HepG2 (cell line): Measurements from ENCODE around the gene C5orf34. TPM values are rescaled to one million over a fixed set of nuclear protein-coding genes. Genes with fewer than 3 reads are reported as not detected.

Experiments used
- ARNT2 ChIP-seq: sonication (generic); formaldehyde crosslinking; IDR thresholded peaks from 2 replicates; pipeline ENCODE4 v1.8.0; 2022; ENCODE audit warnings: mild to moderate bottlenecking, low read depth, missing genetic modification reagents, moderate library complexity
- CAMTA2 ChIP-seq: sonication (generic); formaldehyde crosslinking; IDR thresholded peaks from 2 replicates; pipeline ENCODE4 v1.4.0; 2020; ENCODE audit warnings: mild to moderate bottlenecking, missing genetic modification reagents, borderline replicate concordance
- DPF2 ChIP-seq: sonication (generic); formaldehyde crosslinking; IDR thresholded peaks from 2 replicates; pipeline ENCODE4 v1.4.0; 2020; ENCODE audit warnings: mild to moderate bottlenecking, low read depth, missing genetic modification reagents, borderline replicate concordance
- FOXK2 ChIP-seq: fragments of 450-650 bp; IDR thresholded peaks from 2 replicates; pipeline ENCODE4 v1.6.1; 2016
- GATA4 ChIP-seq: sonication (generic); IDR thresholded peaks from 2 replicates; pipeline ENCODE4 v1.6.1; 2016; ENCODE audit warnings: antibody characterized with exemption, low read depth, borderline replicate concordance
- JUND ChIP-seq: sonication (generic); formaldehyde crosslinking; IDR thresholded peaks from 2 replicates; pipeline ENCODE4 v1.8.0; 2022; ENCODE audit warnings: mild to moderate bottlenecking, missing genetic modification reagents
- KLF9 ChIP-seq: IDR thresholded peaks from 2 replicates; pipeline ENCODE4 v1.6.1; 2016; ENCODE audit warnings: low read depth
- MATR3 ChIP-seq: sonication (generic); formaldehyde crosslinking; IDR thresholded peaks from 2 replicates; pipeline ENCODE4 v1.4.0; 2020; ENCODE audit warnings: missing genetic modification reagents
- MIER2 ChIP-seq: IDR thresholded peaks from 2 replicates; pipeline ENCODE4 v1.6.1; 2016; ENCODE audit warnings: missing biosample characterization, missing genetic modification reagents
- NPAS2 ChIP-seq: sonication (generic); formaldehyde crosslinking; IDR thresholded peaks from 2 replicates; pipeline ENCODE4 v1.8.0; 2022; ENCODE audit warnings: mild to moderate bottlenecking, missing genetic modification reagents, borderline replicate concordance
- NRL ChIP-seq: sonication (generic); formaldehyde crosslinking; IDR thresholded peaks from 2 replicates; pipeline ENCODE4 v1.5.0; 2020; ENCODE audit warnings: missing genetic modification reagents, mild to moderate bottlenecking, moderate library complexity, borderline replicate concordance
- PAX8 ChIP-seq: sonication (generic); formaldehyde crosslinking; IDR thresholded peaks from 2 replicates; pipeline ENCODE4 v1.8.0; 2022; ENCODE audit warnings: mild to moderate bottlenecking, missing genetic modification reagents, borderline replicate concordance
- RBM39 ChIP-seq: fragments of 200-400 bp; formaldehyde crosslinking; IDR thresholded peaks from one replicate; pipeline ENCODE4 v1.6.1; 2018; ENCODE audit warnings: antibody characterized with exemption, mild to moderate bottlenecking, low read depth, low read length; ENCODE audit not compliant: poor library complexity, severe bottlenecking
- SRSF9 ChIP-seq: fragments of 200-400 bp; formaldehyde crosslinking; IDR thresholded peaks from 2 replicates; pipeline ENCODE4 v1.6.1; 2018; ENCODE audit warnings: borderline replicate concordance, mild to moderate bottlenecking, low read depth, low read length; ENCODE audit not compliant: insufficient read depth, poor library complexity, severe bottlenecking
- TP53 ChIP-seq: sonication (generic); formaldehyde crosslinking; conservative IDR thresholded peaks from 2 replicates; pipeline ENCODE4 v1.4.0; 2020; ENCODE audit warnings: missing genetic modification reagents
- U2AF1 ChIP-seq: fragments of 200-400 bp; formaldehyde crosslinking; optimal IDR thresholded peaks from 2 replicates; pipeline ENCODE3; 2017; ENCODE audit warnings: mild to moderate bottlenecking, low read depth, low read length
- YEATS2 ChIP-seq: sonication (generic); formaldehyde crosslinking; IDR thresholded peaks from 2 replicates; pipeline ENCODE4 v1.4.0; 2020; ENCODE audit warnings: missing genetic modification reagents, borderline replicate concordance
- ZFP82 ChIP-seq: sonication (generic); formaldehyde crosslinking; IDR thresholded peaks from 2 replicates; pipeline ENCODE4 v1.5.1; 2020; ENCODE audit warnings: mild to moderate bottlenecking, missing genetic modification reagents, borderline replicate concordance
- ZFX ChIP-seq: sonication (generic); formaldehyde crosslinking; IDR thresholded peaks from 2 replicates; pipeline ENCODE4 v1.4.0; 2020; ENCODE audit warnings: mild to moderate bottlenecking, low read depth, missing genetic modification reagents, moderate library complexity
- ZNF530 ChIP-seq: sonication (generic); formaldehyde crosslinking; IDR thresholded peaks from 2 replicates; pipeline ENCODE4 v1.5.0; 2020; ENCODE audit warnings: low read depth, mild to moderate bottlenecking, missing genetic modification reagents
- ZNF589 ChIP-seq: sonication (generic); formaldehyde crosslinking; conservative IDR thresholded peaks from 2 replicates; pipeline ENCODE4 v1.8.0; 2022; ENCODE audit warnings: mild to moderate bottlenecking, moderate library complexity, missing genetic modification reagents
- ZNF777 ChIP-seq: sonication (generic); formaldehyde crosslinking; IDR thresholded peaks from 2 replicates; pipeline ENCODE4 v1.4.0; 2020; ENCODE audit warnings: missing genetic modification reagents
- polyA plus RNA-seq, 8 experiments: library from polyadenylated mRNA; depleted of rRNA in 3 of 8; stranded (reverse) in 7 of 8; unstranded in 1 of 8; fragments of >200 nt; fragmentation: Illumina TruSeq in 4 of 8; extraction: Trizol in 4 of 8; gene quantifications; 2 replicates each; pipeline versions ENCODE4 v1.2.1 to v1.2.3, GENCODE V29; 2011 to 2016; ENCODE audit warnings: low read depth in 4 of 8, missing spikeins in 1 of 8, mixed read lengths in 1 of 8; ENCODE audit not compliant: insufficient read depth in 1 of 8
- total RNA-seq, 5 experiments: library from RNA; depleted of rRNA; stranded (reverse); fragments of >200 nt; fragmentation: Illumina TruSeq; extraction: Trizol; gene quantifications; 2 replicates each; pipeline ENCODE4 v1.2.3, GENCODE V29; 2016; ENCODE audit warnings: low read depth in 1 of 5
- TF ChIP-seq, protein P1 (sequence below): sonication (generic); formaldehyde crosslinking; conservative IDR thresholded peaks from 2 replicates; pipeline ENCODE4 v1.5.0; 2020; ENCODE audit warnings: missing genetic modification reagents
- TF ChIP-seq, protein P2 (sequence below): sonication (generic); formaldehyde crosslinking; conservative IDR thresholded peaks from 2 replicates; pipeline ENCODE4 v1.8.1; 2023; ENCODE audit warnings: missing genetic modification reagents
- TF ChIP-seq, protein P3 (sequence below): sonication (generic); formaldehyde crosslinking; IDR thresholded peaks from 2 replicates; pipeline ENCODE4 v1.5.0; 2020; ENCODE audit warnings: missing genetic modification reagents, mild to moderate bottlenecking, borderline replicate concordance
- TF ChIP-seq, protein P4 (sequence below): IDR thresholded peaks from 2 replicates; pipeline ENCODE4 v1.6.1; 2016; ENCODE audit warnings: missing compliant biosample characterization, missing genetic modification reagents, borderline replicate concordance

C5orf34 gene
- total and polyA plus RNA-seq, 2 of the 13 experiments (the other 11 are each of a cell fraction or from before 2014, with no cell fraction given) = 3.2 to 6.4 TPM

DNA sequence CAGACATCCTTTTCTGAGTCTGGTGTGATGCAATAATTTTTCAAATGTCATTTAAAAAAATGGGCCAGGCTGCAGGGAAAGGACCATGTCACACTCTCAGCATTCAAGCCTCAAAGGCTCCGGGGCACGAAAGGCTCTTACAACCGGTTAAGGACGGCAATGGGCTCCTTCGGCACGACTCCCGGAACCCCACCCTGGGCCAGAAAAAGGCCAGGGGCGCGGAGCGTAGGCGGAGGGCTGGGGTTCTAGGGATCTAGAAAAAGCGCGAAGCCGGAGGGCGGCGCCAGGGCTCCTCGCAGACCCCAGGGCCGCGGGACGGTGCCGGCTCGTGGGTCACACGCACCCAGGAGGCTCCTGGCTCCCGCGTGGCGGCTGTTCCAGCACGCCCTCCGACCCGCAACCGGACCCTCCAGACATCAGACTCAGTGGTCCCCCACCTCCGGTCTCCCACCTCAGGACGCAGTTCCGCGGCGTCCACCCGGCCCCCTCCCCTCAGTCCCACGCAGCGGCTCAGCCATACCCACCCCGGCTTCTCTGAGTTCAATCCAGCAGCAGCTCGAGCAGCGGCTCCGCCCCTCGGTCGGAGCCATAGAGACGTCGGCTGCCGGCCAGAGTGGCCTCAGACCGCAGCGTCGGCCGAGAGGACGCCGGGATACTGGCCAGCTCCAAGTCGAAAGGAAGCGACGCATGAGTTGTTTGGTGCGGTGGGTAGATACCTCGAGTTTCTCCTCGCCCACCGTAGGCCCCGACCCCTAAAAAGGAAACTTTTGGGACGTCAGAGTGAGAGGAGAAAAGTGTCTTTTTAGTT is 31.4 kb downstream of the C5orf34 start, which contains the start of gene TMEM267 (continued):
- TF ChIP-seq, protein P1, sequence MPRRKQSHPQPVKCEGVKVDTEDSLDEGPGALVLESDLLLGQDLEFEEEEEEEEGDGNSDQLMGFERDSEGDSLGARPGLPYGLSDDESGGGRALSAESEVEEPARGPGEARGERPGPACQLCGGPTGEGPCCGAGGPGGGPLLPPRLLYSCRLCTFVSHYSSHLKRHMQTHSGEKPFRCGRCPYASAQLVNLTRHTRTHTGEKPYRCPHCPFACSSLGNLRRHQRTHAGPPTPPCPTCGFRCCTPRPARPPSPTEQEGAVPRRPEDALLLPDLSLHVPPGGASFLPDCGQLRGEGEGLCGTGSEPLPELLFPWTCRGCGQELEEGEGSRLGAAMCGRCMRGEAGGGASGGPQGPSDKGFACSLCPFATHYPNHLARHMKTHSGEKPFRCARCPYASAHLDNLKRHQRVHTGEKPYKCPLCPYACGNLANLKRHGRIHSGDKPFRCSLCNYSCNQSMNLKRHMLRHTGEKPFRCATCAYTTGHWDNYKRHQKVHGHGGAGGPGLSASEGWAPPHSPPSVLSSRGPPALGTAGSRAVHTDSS (CRISPR knock-in tag) = no peak
- TF ChIP-seq RBM39 (peak; percentile 96), ZFP82 (CRISPR knock-in tag) (no peak), GATA4 (no peak), SRSF9 (no peak), TP53 (CRISPR knock-in tag) (no peak), ARNT2 (peak; percentile 51; the same call in 1 of the 2 replicates), NPAS2 (CRISPR knock-in tag) (no peak), DPF2 (no peak), ZFX (peak; percentile 92), YEATS2 (CRISPR knock-in tag) (peak; percentile 86), ZNF530 (CRISPR knock-in tag) (0 out of 2 replicates have a peak, but pooled peaks have one; percentile 36), PAX8 (CRISPR knock-in tag) (no peak), CAMTA2 (CRISPR knock-in tag) (peak; percentile 70; the same call in 1 of the 2 replicates), MIER2 (no peak), ZNF589 (CRISPR knock-in tag) (peak; percentile 48; the same call in 1 of the 2 replicates), MATR3 (CRISPR knock-in tag) (no peak), KLF9 (no peak), NRL (CRISPR knock-in tag) (no peak; the same call in 1 of the 2 replicates), U2AF1 (peak; percentile 86), JUND (CRISPR knock-in tag) (no peak), FOXK2 (no peak), ZNF777 (CRISPR knock-in tag) (no peak)
- TF ChIP-seq, protein P2, sequence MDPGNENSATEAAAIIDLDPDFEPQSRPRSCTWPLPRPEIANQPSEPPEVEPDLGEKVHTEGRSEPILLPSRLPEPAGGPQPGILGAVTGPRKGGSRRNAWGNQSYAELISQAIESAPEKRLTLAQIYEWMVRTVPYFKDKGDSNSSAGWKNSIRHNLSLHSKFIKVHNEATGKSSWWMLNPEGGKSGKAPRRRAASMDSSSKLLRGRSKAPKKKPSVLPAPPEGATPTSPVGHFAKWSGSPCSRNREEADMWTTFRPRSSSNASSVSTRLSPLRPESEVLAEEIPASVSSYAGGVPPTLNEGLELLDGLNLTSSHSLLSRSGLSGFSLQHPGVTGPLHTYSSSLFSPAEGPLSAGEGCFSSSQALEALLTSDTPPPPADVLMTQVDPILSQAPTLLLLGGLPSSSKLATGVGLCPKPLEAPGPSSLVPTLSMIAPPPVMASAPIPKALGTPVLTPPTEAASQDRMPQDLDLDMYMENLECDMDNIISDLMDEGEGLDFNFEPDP = no peak
- TF ChIP-seq, protein P3, sequence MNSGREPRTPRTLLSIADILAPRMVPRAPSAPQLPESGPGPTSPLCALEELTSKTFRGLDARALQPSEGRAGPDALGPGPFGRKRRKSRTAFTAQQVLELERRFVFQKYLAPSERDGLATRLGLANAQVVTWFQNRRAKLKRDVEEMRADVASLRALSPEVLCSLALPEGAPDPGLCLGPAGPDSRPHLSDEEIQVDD (CRISPR knock-in tag) = no peak
- TF ChIP-seq, protein P4, sequence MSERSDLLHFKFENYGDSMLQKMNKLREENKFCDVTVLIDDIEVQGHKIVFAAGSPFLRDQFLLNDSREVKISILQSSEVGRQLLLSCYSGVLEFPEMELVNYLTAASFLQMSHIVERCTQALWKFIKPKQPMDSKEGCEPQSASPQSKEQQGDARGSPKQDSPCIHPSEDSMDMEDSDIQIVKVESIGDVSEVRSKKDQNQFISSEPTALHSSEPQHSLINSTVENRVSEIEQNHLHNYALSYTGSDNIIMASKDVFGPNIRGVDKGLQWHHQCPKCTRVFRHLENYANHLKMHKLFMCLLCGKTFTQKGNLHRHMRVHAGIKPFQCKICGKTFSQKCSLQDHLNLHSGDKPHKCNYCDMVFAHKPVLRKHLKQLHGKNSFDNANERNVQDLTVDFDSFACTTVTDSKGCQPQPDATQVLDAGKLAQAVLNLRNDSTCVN = peak; percentile 99
